NOMO-1 treated with dmso at 0.1 percent for 144 hours (cell line): ENCODE measurements around the gene KCNE3.

Source experiments
- DNase-seq: peaks from one replicate; lab custom pipeline; 2025; ENCODE audit not compliant: unreplicated experiment; lab: John Stamatoyannopoulos, UW

The KCNE3 gene

GRCh38 chr11:74471668-74472429, 4.5 kb upstream of the KCNE3 start:
- no peak for DNase-seq

GRCh38 chr11:74471037-74471436, 3.7 kb upstream of the KCNE3 start:
- no peak for DNase-seq

- DNase-seq: no peak
These were observed 3.2 kb upstream of the KCNE3 start for GRCh38 chr11:74470526-74470925.

- DNase-seq: no peak
These were observed 1.6 kb upstream of the KCNE3 start for GRCh38 chr11:74468936-74469335.

- no peak for DNase-seq
These were observed 1.2 kb upstream of the KCNE3 start for GRCh38 chr11:74468521-74468920.

- DNase-seq: no peak
These were observed 709 bp upstream of the KCNE3 start for GRCh38 chr11:74468058-74468457.

- no peak for DNase-seq
These were observed 2.0 kb downstream of the KCNE3 start for GRCh38 chr11:74465291-74465708.

- DNase-seq: no peak
These were observed 2.6 kb downstream of the KCNE3 start for GRCh38 chr11:74464746-74465145.

GRCh38 chr11:74463216-74463615, 4.1 kb downstream of the KCNE3 start:
- DNase-seq: no peak

- DNase-seq: peak; percentile 23
These were observed 4.7 kb downstream of the KCNE3 start for GRCh38 chr11:74462631-74463030.

- peak; percentile 82 for DNase-seq
These were observed 5.3 kb downstream of the KCNE3 start for GRCh38 chr11:74462009-74462408.

- peak; percentile 86 for DNase-seq
These were observed 6.7 kb downstream of the KCNE3 start for GRCh38 chr11:74460481-74461154.

GRCh38 chr11:74460065-74460464, 7.3 kb downstream of the KCNE3 start:
- no peak for DNase-seq

GRCh38 chr11:74459584-74459983, 7.8 kb downstream of the KCNE3 start:
- no peak for DNase-seq

- no peak for DNase-seq
These were observed 10.0 kb downstream of the KCNE3 start for GRCh38 chr11:74457356-74457755.

- DNase-seq: peak; percentile 16
These were observed 13.9 kb downstream of the KCNE3 start for GRCh38 chr11:74453373-74453975.

- DNase-seq: no peak
These were observed 15.0 kb downstream of the KCNE3 start for GRCh38 chr11:74452366-74452765.

- no peak for DNase-seq
These were observed 17.0 kb downstream of the KCNE3 start for GRCh38 chr11:74450318-74450717.

- DNase-seq: peak; percentile 69
These were observed 17.9 kb downstream of the KCNE3 start for GRCh38 chr11:74449369-74449931.

- no peak for DNase-seq
These were observed 19.6 kb downstream of the KCNE3 start for GRCh38 chr11:74447720-74448119.

GRCh38 chr11:74446532-74446938, 20.8 kb downstream of the KCNE3 start:
- no peak for DNase-seq
